DND-41 (cell line): ENCODE measurements around the gene UNCX.
A peak's percentile ranks its signal among the peaks of the same experiment; 100 is the strongest.

Source experiments
- ATAC-seq: fragments of 200-7000 bp; cut with Tn5 transposase; 3 replicates; pipeline ENCODE4 v1.9.1; 2021; ENCODE audit warnings: low read depth; ENCODE audit not compliant: insufficient read depth
- DNase-seq: peaks from one replicate; pipeline ENCODE4 v3.0.0-alpha.2; 2020
- H2AFZ ChIP-seq: 2 replicates; pipeline ENCODE4 v1.6.0; 2012; ENCODE audit warnings: low read depth, low read length
- H3K27ac ChIP-seq: 2 replicates; pipeline ENCODE4 v1.5.1; 2012; ENCODE audit warnings: low read length, inconsistent platforms
- H3K27me3 ChIP-seq: fragments of 200-600 bp; sonication (generic); 2 replicates; pipeline ENCODE4 v1.6.0; 2012; ENCODE audit warnings: low read length, mild to moderate bottlenecking, inconsistent platforms; ENCODE audit not compliant: insufficient read depth, poor library complexity
- H3K36me3 ChIP-seq: 2 replicates; pipeline ENCODE4 v1.5.1; 2012; ENCODE audit warnings: low read length, inconsistent platforms; ENCODE audit not compliant: insufficient read depth
- H3K4me1 ChIP-seq: 2 replicates; pipeline ENCODE4 v1.5.1; 2012; ENCODE audit warnings: mild to moderate bottlenecking, low read length; ENCODE audit not compliant: insufficient read depth
- H3K4me2 ChIP-seq: 2 replicates; pipeline ENCODE4 v1.6.0; 2012; ENCODE audit warnings: mild to moderate bottlenecking, moderate library complexity, low read length, inconsistent platforms; ENCODE audit not compliant: insufficient read depth
- H3K4me3 ChIP-seq, 2 experiments: fragments of 200-600 bp in 1 of 2; shearing (Covaris generic) in 1 of 2; 2 replicates each; pipeline ENCODE4 v1.5.1; 2012 to 2016; ENCODE audit warnings: inconsistent platforms in 2 of 2, low read length in 2 of 2, mild to moderate bottlenecking in 2 of 2, low read depth in 1 of 2, moderate library complexity in 1 of 2
- H3K79me2 ChIP-seq: 2 replicates; pipeline ENCODE4 v1.6.0; 2012; ENCODE audit warnings: low read length, inconsistent platforms; ENCODE audit not compliant: insufficient read depth
- H3K9ac ChIP-seq: 2 replicates; pipeline ENCODE4 v1.6.0; 2012; ENCODE audit warnings: low read depth, mild to moderate bottlenecking, inconsistent platforms, low read length, moderate library complexity
- H3K9me3 ChIP-seq: 2 replicates; pipeline ENCODE4 v1.5.1; 2012; ENCODE audit warnings: low read length, moderate library complexity, mild to moderate bottlenecking, inconsistent platforms; ENCODE audit not compliant: insufficient read depth, severe bottlenecking
- H4K20me1 ChIP-seq: 2 replicates; pipeline ENCODE4 v1.6.0; 2012; ENCODE audit warnings: low read length; ENCODE audit not compliant: insufficient read depth
- EZH2 ChIP-seq: IDR thresholded peaks from 3 replicates; pipeline ENCODE4 v1.6.1; 2012; ENCODE audit warnings: borderline replicate concordance, low read depth, mild to moderate bottlenecking, moderate library complexity, low read length, inconsistent platforms; ENCODE audit not compliant: severe bottlenecking
- TF ChIP-seq, protein P1 (sequence below): IDR thresholded peaks from 2 replicates; pipeline ENCODE4 v1.5.1; 2012; ENCODE audit warnings: borderline replicate concordance, low read length, moderate library complexity, mild to moderate bottlenecking; ENCODE audit not compliant: poor library complexity, severe bottlenecking; ENCODE audit errors: extremely low read depth

UNCX gene

GRCh38 chr7:1247527-1248041 is 14.9 kb downstream of the UNCX start:
- H3K79me2 ChIP-seq: no peaks in the 10 kb centered on the region
- H3K4me1 ChIP-seq: peaks cover 6% of the 10 kb centered on the region; the same call in 1 of the 2 replicates
- DNase-seq (peak; percentile 63), ATAC-seq (peak; percentile 83)
- TF ChIP-seq, protein P1, sequence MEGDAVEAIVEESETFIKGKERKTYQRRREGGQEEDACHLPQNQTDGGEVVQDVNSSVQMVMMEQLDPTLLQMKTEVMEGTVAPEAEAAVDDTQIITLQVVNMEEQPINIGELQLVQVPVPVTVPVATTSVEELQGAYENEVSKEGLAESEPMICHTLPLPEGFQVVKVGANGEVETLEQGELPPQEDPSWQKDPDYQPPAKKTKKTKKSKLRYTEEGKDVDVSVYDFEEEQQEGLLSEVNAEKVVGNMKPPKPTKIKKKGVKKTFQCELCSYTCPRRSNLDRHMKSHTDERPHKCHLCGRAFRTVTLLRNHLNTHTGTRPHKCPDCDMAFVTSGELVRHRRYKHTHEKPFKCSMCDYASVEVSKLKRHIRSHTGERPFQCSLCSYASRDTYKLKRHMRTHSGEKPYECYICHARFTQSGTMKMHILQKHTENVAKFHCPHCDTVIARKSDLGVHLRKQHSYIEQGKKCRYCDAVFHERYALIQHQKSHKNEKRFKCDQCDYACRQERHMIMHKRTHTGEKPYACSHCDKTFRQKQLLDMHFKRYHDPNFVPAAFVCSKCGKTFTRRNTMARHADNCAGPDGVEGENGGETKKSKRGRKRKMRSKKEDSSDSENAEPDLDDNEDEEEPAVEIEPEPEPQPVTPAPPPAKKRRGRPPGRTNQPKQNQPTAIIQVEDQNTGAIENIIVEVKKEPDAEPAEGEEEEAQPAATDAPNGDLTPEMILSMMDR: no peak
- TF ChIP-seq EZH2: no peak
- no peak overlapping the region for H3K9ac ChIP-seq
- H3K27ac ChIP-seq: no peak overlapping the region
- no peak overlapping the region for H2AFZ ChIP-seq
- H4K20me1 ChIP-seq: peaks cover 12% of the 10 kb centered on the region; the same call in 1 of the 2 replicates
- no peak overlapping the region for H3K4me3 ChIP-seq
- no peaks in the 10 kb centered on the region for H3K9me3 ChIP-seq
- H3K4me2 ChIP-seq: peak overlapping the region; percentile 31; the same call in 1 of the 2 replicates
- no peaks in the 10 kb centered on the region for H3K36me3 ChIP-seq
- H3K27me3 ChIP-seq: peaks cover 11% of the 10 kb centered on the region

DNA sequence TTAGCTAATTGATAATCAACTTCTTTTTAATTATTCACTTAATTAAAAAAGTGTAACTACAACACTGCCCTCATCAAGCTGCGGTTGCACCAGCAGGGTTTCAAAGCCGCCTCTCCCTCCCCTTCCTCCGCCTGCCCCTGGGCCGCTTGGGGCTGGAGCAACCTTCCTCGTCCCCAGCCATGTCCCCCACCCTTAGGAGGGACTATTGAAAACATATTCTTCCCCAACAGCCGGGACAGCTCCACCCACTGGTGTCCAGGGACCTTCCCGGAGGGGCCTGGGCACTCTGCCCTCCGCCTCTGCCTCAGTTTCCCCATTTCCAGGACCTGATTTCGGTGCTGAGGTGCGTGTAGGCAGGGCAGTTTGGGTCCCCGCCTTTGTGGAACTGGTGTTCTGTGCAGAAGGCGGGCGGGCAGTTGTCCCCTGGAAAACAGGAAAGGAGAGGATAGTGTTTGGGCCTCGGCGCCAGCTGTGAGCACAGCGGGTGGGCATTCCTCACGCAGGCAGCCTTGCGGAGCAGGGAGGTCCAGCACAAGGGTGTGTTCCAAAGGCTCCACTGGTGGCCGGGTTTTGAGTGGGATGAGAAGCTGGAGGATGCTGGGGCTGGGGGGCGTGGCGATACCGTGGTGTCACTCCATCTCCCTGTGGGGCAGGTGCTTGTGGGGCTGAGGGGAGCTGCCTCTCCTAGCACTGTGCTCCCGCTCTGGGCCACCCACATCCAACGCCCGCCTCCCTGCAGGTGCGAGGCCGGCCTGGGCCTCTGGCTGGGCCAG is 15.7 kb downstream of the UNCX start:
- Histone ChIP-seq H3K79me2 (no peaks in the 10 kb centered on the region), H3K27ac (no peak overlapping the region), H3K36me3 (no peaks in the 10 kb centered on the region), H3K27me3 (peaks cover 11% of the 10 kb centered on the region), H2AFZ (no peak overlapping the region), H3K4me2 (peak overlapping the region; percentile 31; the same call in 1 of the 2 replicates), H3K4me1 (peaks cover 6% of the 10 kb centered on the region; the same call in 1 of the 2 replicates), H3K4me3 (no peak overlapping the region), H4K20me1 (peaks cover 13% of the 10 kb centered on the region; the same call in 1 of the 2 replicates), H3K9me3 (no peaks in the 10 kb centered on the region), H3K9ac (no peak overlapping the region)
- no peak for TF ChIP-seq EZH2
- TF ChIP-seq, protein P1: no peak
- peak; percentile 52; the same call in 1 of the 3 replicates for ATAC-seq
- peak; percentile 31 for DNase-seq

- H3K27me3 ChIP-seq: peaks cover 11% of the 10 kb centered on the region
- no peak for DNase-seq
Observed at GRCh38 chr7:1248916-1249581, 16.4 kb downstream of the UNCX start.

More at GRCh38 chr7:1248916-1249581, 16.4 kb downstream of the UNCX start:
- Histone ChIP-seq H4K20me1 (peaks cover 13% of the 10 kb centered on the region; the same call in 1 of the 2 replicates), H3K9ac (no peak overlapping the region), H3K79me2 (no peaks in the 10 kb centered on the region), H3K27ac (no peak overlapping the region), H3K36me3 (no peaks in the 10 kb centered on the region), H3K9me3 (no peaks in the 10 kb centered on the region), H2AFZ (no peak overlapping the region), H3K4me3 (no peak overlapping the region), H3K4me2 (no peak overlapping the region), H3K4me1 (peaks cover 6% of the 10 kb centered on the region; the same call in 1 of the 2 replicates)
- ATAC-seq: no peak
- TF ChIP-seq, protein P1: no peak
- TF ChIP-seq EZH2: no peak
